HepG2 (cell line): ENCODE measurements around the gene PACSIN1. TPM values are rescaled to one million over a fixed set of nuclear protein-coding genes. Genes with fewer than 3 reads are reported as not detected.

Experiments
- ATAC-seq: fragments of 200-7000 bp; cut with Tn5 transposase; 3 replicates; pipeline ENCODE4 v1.9.1; 2020; ENCODE audit warnings: mild to moderate bottlenecking, moderate library complexity
- BruUV-seq: library from RNA; stranded (reverse); fragments of 400-500 nt; replicated peaks from 2 replicates; lab custom pipeline; 2021; lab: Mats Ljungman, UMichigan
- CTCF ChIA-PET: fragments of 300-600 bp; formaldehyde crosslinking; extraction: SDS; loops from one replicate; lab custom pipeline; 2021; ENCODE audit warnings: low total read pairs, inconsistent platforms, low intra/inter-chr PET ratio; lab: Yijun Ruan, JAX
- POLR2A ChIA-PET: fragments of 350-600 bp; sonication (Branson Sonifier 250); formaldehyde crosslinking; loops from one replicate; lab custom pipeline; 2020; ENCODE audit warnings: antibody characterized with exemption, inconsistent platforms; lab: Yijun Ruan, JAX
- DNase-seq: peaks from one replicate; pipeline ENCODE4 v3.0.0-alpha.2; 2015; ENCODE audit warnings: low spot score
- FAIRE-seq: peaks from 3 replicates; lab custom pipeline; 2011; peaks lifted over from hg19 to GRCh38; lab: Jason Lieb, UNC
- H2AFZ ChIP-seq: one replicate; pipeline ENCODE4 v1.6.1; 2011; ENCODE audit warnings: low read length, inconsistent platforms
- H3K27ac ChIP-seq: fragments of 300-600 bp; 3 replicates; pipeline ENCODE4 v1.8.0; 2011; ENCODE audit warnings: mixed run types, mild to moderate bottlenecking, mixed read lengths, low read length, inconsistent platforms; ENCODE audit not compliant: insufficient read depth; ENCODE audit errors: extremely low read length
- H3K27me3 ChIP-seq, 2 experiments: fragments of 200-600 bp in 1 of 2; 2 replicates in 1 of 2; 3 replicates in 1 of 2; pipeline versions ENCODE4 v1.6.0 to v1.8.0; 2011; ENCODE audit warnings: low read length in 2 of 2, mild to moderate bottlenecking in 2 of 2, moderate library complexity in 2 of 2, inconsistent platforms in 1 of 2; ENCODE audit not compliant: insufficient read depth in 2 of 2, control insufficient read depth in 1 of 2
- H3K36me3 ChIP-seq, 2 experiments: fragments of 200-600 bp in 1 of 2; replicated peaks in 1 of 2; 2 replicates in 1 of 2; 3 replicates in 1 of 2; pipeline versions ENCODE4 v1.5.1 to v1.8.0; 2011; ENCODE audit warnings: low read length in 2 of 2, inconsistent platforms in 1 of 2; ENCODE audit not compliant: insufficient read depth in 2 of 2, control insufficient read depth in 1 of 2
- H3K4me1 ChIP-seq: 2 replicates; pipeline ENCODE4 v1.5.1; 2012; ENCODE audit warnings: low read length, inconsistent platforms; ENCODE audit not compliant: insufficient read depth
- H3K4me2 ChIP-seq: 2 replicates; pipeline ENCODE4 v1.6.0; 2011; ENCODE audit warnings: low read depth, low read length, inconsistent platforms
- H3K4me3 ChIP-seq, 3 experiments: fragments of 200-600 bp in 1 of 3; sonication (generic), shearing (Covaris generic) in 1 of 3; replicated peaks in 1 of 3; 2 replicates each; pipeline ENCODE4 v1.5.1; 2011 to 2016; ENCODE audit warnings: low read length in 3 of 3, inconsistent platforms in 2 of 3, low read depth in 2 of 3, mild to moderate bottlenecking in 2 of 3, control low read depth in 1 of 3, mixed read lengths in 1 of 3; ENCODE audit not compliant: insufficient read depth in 1 of 3
- H3K79me2 ChIP-seq: one replicate; pipeline ENCODE4 v1.6.1; 2011; ENCODE audit warnings: low read length, inconsistent platforms; ENCODE audit not compliant: insufficient read depth
- H3K9ac ChIP-seq: 2 replicates; pipeline ENCODE4 v1.6.0; 2011; ENCODE audit warnings: mild to moderate bottlenecking, low read depth, low read length, inconsistent platforms; ENCODE audit not compliant: insufficient read depth
- H3K9me3 ChIP-seq: 2 replicates; pipeline ENCODE4 v1.5.1; 2012; ENCODE audit warnings: mild to moderate bottlenecking, low read length
- H4K20me1 ChIP-seq: 2 replicates; pipeline ENCODE4 v1.6.0; 2011; ENCODE audit warnings: inconsistent platforms, mild to moderate bottlenecking, low read length, moderate library complexity; ENCODE audit not compliant: insufficient read depth
- CCAR2 ChIP-seq: fragments of 200-400 bp; formaldehyde crosslinking; optimal IDR thresholded peaks from 2 replicates; pipeline ENCODE3; 2018; ENCODE audit warnings: low read depth, mild to moderate bottlenecking, low read length, moderate library complexity
- GTF2F1 ChIP-seq: fragments of 150-350 bp; IDR thresholded peaks from 2 replicates; pipeline ENCODE4 v1.6.1; 2014; ENCODE audit warnings: low read length
- HDAC2 ChIP-seq: sonication (generic); formaldehyde crosslinking; IDR thresholded peaks from 2 replicates; pipeline ENCODE4 v1.4.0; 2020; ENCODE audit warnings: missing genetic modification reagents
- JUN ChIP-seq: sonication (generic); formaldehyde crosslinking; IDR thresholded peaks from 2 replicates; pipeline ENCODE4 v1.4.0; 2020; ENCODE audit warnings: mild to moderate bottlenecking, missing genetic modification reagents
- MAFG ChIP-seq: sonication (generic); formaldehyde crosslinking; IDR thresholded peaks from 2 replicates; pipeline ENCODE4 v1.5.1; 2020; ENCODE audit warnings: mild to moderate bottlenecking, missing genetic modification reagents
- MEF2D ChIP-seq: sonication (generic); formaldehyde crosslinking; IDR thresholded peaks from 2 replicates; pipeline ENCODE4 v1.5.1; 2020; ENCODE audit warnings: mild to moderate bottlenecking, missing genetic modification reagents
- MXI1 ChIP-seq: IDR thresholded peaks from 3 replicates; pipeline ENCODE4 v1.6.1; 2012; ENCODE audit warnings: low read depth, low read length, inconsistent platforms, borderline replicate concordance
- SOX13 ChIP-seq, 3 experiments: fragments of 450-650 bp in 1 of 3; sonication (generic) in 1 of 3; formaldehyde crosslinking in 1 of 3; IDR thresholded peaks in 2 of 3; conservative IDR thresholded peaks in 1 of 3; 2 replicates each; pipeline versions ENCODE4 v1.5.0 to v1.6.1; 2016 to 2020; ENCODE audit warnings: antibody characterized with exemption in 1 of 3, mild to moderate bottlenecking in 1 of 3, missing compliant biosample characterization in 1 of 3, missing genetic modification reagents in 1 of 3, moderate library complexity in 1 of 3
- TFAP4 ChIP-seq: sonication (generic); IDR thresholded peaks from 2 replicates; pipeline ENCODE4 v1.6.1; 2016; ENCODE audit warnings: low read depth, borderline replicate concordance
- ZBTB8A ChIP-seq: sonication (generic); formaldehyde crosslinking; IDR thresholded peaks from 2 replicates; pipeline ENCODE4 v1.4.0; 2020; ENCODE audit warnings: mild to moderate bottlenecking, low read depth, missing genetic modification reagents, borderline replicate concordance
- ZNF20 ChIP-seq: sonication (generic); formaldehyde crosslinking; IDR thresholded peaks from 2 replicates; pipeline ENCODE4 v1.4.0; 2020; ENCODE audit warnings: mild to moderate bottlenecking, moderate library complexity, missing genetic modification reagents
- ZNF318 ChIP-seq: sonication (generic); formaldehyde crosslinking; IDR thresholded peaks from 2 replicates; pipeline ENCODE4 v1.4.0; 2020; ENCODE audit warnings: mild to moderate bottlenecking, missing genetic modification reagents
- ZNF549 ChIP-seq: sonication (generic); formaldehyde crosslinking; IDR thresholded peaks from 2 replicates; pipeline ENCODE4 v1.5.0; 2020; ENCODE audit warnings: missing genetic modification reagents
- ZNF563 ChIP-seq: sonication (generic); formaldehyde crosslinking; IDR thresholded peaks from 2 replicates; pipeline ENCODE4 v1.8.0; 2022; ENCODE audit warnings: mild to moderate bottlenecking, moderate library complexity, missing genetic modification reagents
- ZNF614 ChIP-seq: IDR thresholded peaks from 2 replicates; pipeline ENCODE4 v1.6.1; 2018; ENCODE audit warnings: missing biosample characterization, missing genetic modification reagents, inconsistent platforms, borderline replicate concordance
- WGBS: methylation state at CpG from one replicate; pipeline ENCODE4 v1.1.6; 2017; ENCODE audit warnings: low lambda C conversion rate; 5-methylcytosine and 5-hydroxymethylcytosine counted together
- in situ Hi-C: cut with HindIII; loops from 2 replicates; pipeline ENCODE4 v1.10.0; 2017; ENCODE audit warnings: low pct_unique_long_range_greater_than_20kb; ENCODE audit not compliant: extremely low pct_ligation_motif_present
- intact Hi-C: fragments of 100-400 bp; cut with micrococcal nuclease; formaldehyde crosslinking; loops from one replicate; pipeline ENCODE4 v1.10.0; 2022; ENCODE audit not compliant: unreplicated experiment
- polyA plus RNA-seq, 8 experiments: library from polyadenylated mRNA; depleted of rRNA in 3 of 8; stranded (reverse) in 7 of 8; unstranded in 1 of 8; fragments of >200 nt; fragmentation: Illumina TruSeq in 4 of 8; extraction: Trizol in 4 of 8; gene quantifications; 2 replicates each; pipeline versions ENCODE4 v1.2.1 to v1.2.3, GENCODE V29; 2011 to 2016; ENCODE audit warnings: low read depth in 4 of 8, missing spikeins in 1 of 8, mixed read lengths in 1 of 8; ENCODE audit not compliant: insufficient read depth in 1 of 8
- total RNA-seq, 5 experiments: library from RNA; depleted of rRNA; stranded (reverse); fragments of >200 nt; fragmentation: Illumina TruSeq; extraction: Trizol; gene quantifications; 2 replicates each; pipeline ENCODE4 v1.2.3, GENCODE V29; 2016; ENCODE audit warnings: low read depth in 1 of 5
- TF ChIP-seq, protein P1 (sequence below): sonication (generic); formaldehyde crosslinking; IDR thresholded peaks from 2 replicates; pipeline ENCODE4 v1.4.0; 2020; ENCODE audit warnings: mild to moderate bottlenecking, missing genetic modification reagents

Gene PACSIN1
- total and polyA plus RNA-seq, 2 of the 13 experiments (the other 11 are each of a cell fraction or from before 2014, with no cell fraction given), result not detected

DNA sequence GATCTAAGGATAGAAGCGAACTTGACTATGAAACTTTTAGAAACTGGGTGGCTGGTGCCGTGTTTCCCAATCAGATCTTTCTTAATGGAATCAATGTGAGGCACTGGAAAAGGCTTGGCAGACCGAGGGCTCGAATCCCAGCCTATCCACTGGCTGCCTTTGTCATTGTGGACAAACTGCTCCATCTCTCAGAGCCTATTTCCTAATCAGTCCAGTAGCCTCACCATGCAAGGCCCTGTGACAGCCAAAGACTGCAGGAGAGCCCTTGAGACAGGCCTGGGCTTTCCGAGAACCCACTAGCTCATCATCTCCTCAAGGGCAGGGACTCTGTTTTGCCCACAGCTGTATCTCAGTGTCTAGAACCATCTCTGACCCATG is 46.9 kb downstream of the PACSIN1 start:
- Histone ChIP-seq H3K9me3 (no peaks in the 10 kb centered on the region), H3K27ac (no peak overlapping the region), H3K4me2 (no peak overlapping the region), H3K36me3 (no peaks in the 10 kb centered on the region), H2AFZ (no peak overlapping the region), H3K4me3 (no peak overlapping the region), H3K9ac (no peak overlapping the region), H3K79me2 (no peaks in the 10 kb centered on the region), H3K27me3 (peaks cover 3 to 48% of the 10 kb centered on the region in 2 experiments; a peak in 4 of 5 replicates), H3K4me1 (no peaks in the 10 kb centered on the region), H4K20me1 (no peaks in the 10 kb centered on the region)
- ChIA-PET POLR2A (no interaction called here), CTCF (no interaction called here)
- DNase-seq, result no peak
- no TSS peak for BruUV-seq
- intact Hi-C loops, result no loop called here
- 13% methylated on average over 5 of the region's 5 CpGs for WGBS
- no peak for ATAC-seq
- in situ Hi-C loops, result no loop called here
- no peak for FAIRE-seq
- TF ChIP-seq SOX13 (IDR thresholded peaks at IDR 0.05), result no peak
- no peak for TF ChIP-seq SOX13 (CRISPR knock-in tag; conservative IDR thresholded peaks at IDR 0.05 in 1 of 2, IDR thresholded peaks at IDR 0.05 in 1 of 2)
- no peak for TF ChIP-seq GTF2F1
- TF ChIP-seq ZNF318, result no peak
- no peak for TF ChIP-seq ZBTB8A
- TF ChIP-seq JUN (CRISPR knock-in tag), result no peak
- TF ChIP-seq TFAP4, result no peak
- no peak for TF ChIP-seq MEF2D (CRISPR knock-in tag)
- TF ChIP-seq, protein P1, sequence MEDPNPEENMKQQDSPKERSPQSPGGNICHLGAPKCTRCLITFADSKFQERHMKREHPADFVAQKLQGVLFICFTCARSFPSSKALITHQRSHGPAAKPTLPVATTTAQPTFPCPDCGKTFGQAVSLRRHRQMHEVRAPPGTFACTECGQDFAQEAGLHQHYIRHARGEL (CRISPR knock-in tag), result no peak
- no peak for TF ChIP-seq HDAC2 (CRISPR knock-in tag)
- no peak for TF ChIP-seq CCAR2
- no peak for TF ChIP-seq MXI1
- TF ChIP-seq ZNF549 (CRISPR knock-in tag), result no peak
- TF ChIP-seq ZNF614 (CRISPR knock-in tag), result no peak
- TF ChIP-seq ZNF20 (CRISPR knock-in tag), result no peak
- no peak for TF ChIP-seq MAFG (CRISPR knock-in tag)
- no peak for TF ChIP-seq ZNF563 (CRISPR knock-in tag)
